IPS DF 4.7 (cell line): ENCODE results near the gene MEGF11.

ENCODE experiments used
- DNase-seq: peaks from one replicate; pipeline ENCODE4 v3.0.0-alpha.2; 2013; ENCODE audit warnings: low spot score; ENCODE audit errors: extremely low read depth

Gene MEGF11

GRCh38 chr15:65921780-65922179 is 331.8 kb downstream of the MEGF11 start:
- no peak for DNase-seq

GRCh38 chr15:65920825-65921309 is 332.7 kb downstream of the MEGF11 start:
- DNase-seq, result no peak

GRCh38 chr15:65920121-65920520 is 333.4 kb downstream of the MEGF11 start:
- no peak for DNase-seq

GRCh38 chr15:65919353-65919752 is 334.2 kb downstream of the MEGF11 start:
- DNase-seq, result no peak

GRCh38 chr15:65918945-65919344 is 334.6 kb downstream of the MEGF11 start:
- no peak for DNase-seq

- DNase-seq, result no peak
These were observed 335.1 kb downstream of the MEGF11 start for GRCh38 chr15:65918357-65918920.

GRCh38 chr15:65917936-65918335 is 335.6 kb downstream of the MEGF11 start:
- no peak for DNase-seq

- no peak for DNase-seq
These were observed 336.2 kb downstream of the MEGF11 start for GRCh38 chr15:65917407-65917756.

GRCh38 chr15:65916664-65917406 is 336.7 kb downstream of the MEGF11 start:
- peak; percentile 22 for DNase-seq

- DNase-seq, result no peak
These were observed 337.4 kb downstream of the MEGF11 start for GRCh38 chr15:65916041-65916663.

GRCh38 chr15:65914981-65915925 is 338.3 kb downstream of the MEGF11 start:
- DNase-seq, result no peak

- no peak for DNase-seq
These were observed 339.2 kb downstream of the MEGF11 start for GRCh38 chr15:65914386-65914785.

- no peak for DNase-seq
These were observed 339.8 kb downstream of the MEGF11 start for GRCh38 chr15:65913631-65914199.

GRCh38 chr15:65912235-65912634 is 341.3 kb downstream of the MEGF11 start:
- DNase-seq, result no peak

GRCh38 chr15:65910341-65910740 is 343.2 kb downstream of the MEGF11 start:
- DNase-seq, result no peak

- DNase-seq, result no peak
These were observed 343.7 kb downstream of the MEGF11 start for GRCh38 chr15:65909831-65910230.

GRCh38 chr15:65908876-65909275 is 344.7 kb downstream of the MEGF11 start:
- no peak for DNase-seq

GRCh38 chr15:65907661-65908060 is 345.9 kb downstream of the MEGF11 start:
- no peak for DNase-seq

GRCh38 chr15:65906396-65906795 is 347.2 kb downstream of the MEGF11 start:
- no peak for DNase-seq

GRCh38 chr15:65904301-65904700 is 349.2 kb downstream of the MEGF11 start:
- DNase-seq, result no peak
